ENCODE measurements around the gene KCNMA1.

KCNMA1 gene

DNA sequence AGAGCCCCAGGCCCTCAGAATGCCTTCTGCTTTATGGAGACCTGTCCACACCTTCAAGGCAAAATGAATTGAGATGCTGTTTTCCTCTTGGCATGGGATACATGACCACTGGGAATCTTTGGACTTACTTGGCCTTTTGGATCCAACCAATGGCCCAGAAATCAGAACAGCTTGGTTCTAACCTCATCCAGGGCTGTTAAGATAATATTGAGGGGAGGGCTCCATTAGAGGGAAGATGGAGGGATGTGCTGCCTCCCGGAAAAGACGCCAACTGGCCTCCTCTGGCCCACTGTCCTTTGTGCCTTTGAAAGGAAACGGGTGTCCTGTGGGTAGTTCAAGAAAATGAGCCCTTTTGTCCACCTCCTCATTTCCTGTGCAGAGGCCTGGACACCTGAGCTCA, 530.9 kb downstream of the KCNMA1 start:
- H3K4me3 ChIP-seq (ENCODE audit: low read length), result no peak overlapping the region
- H3K36me3 ChIP-seq (ENCODE audit: control insufficient read depth, insufficient read depth, low read length), result peaks cover 2% of the 10 kb centered on the region
- no peak overlapping the region for H3K27ac ChIP-seq (ENCODE audit: low read depth, low read length)
- no peak overlapping the region for H3K9ac ChIP-seq (ENCODE audit: low read length)
- peaks cover 16% of the 10 kb centered on the region for H3K4me1 ChIP-seq (ENCODE audit: control insufficient read depth, insufficient read depth, low read length)
- H3K27me3 ChIP-seq (ENCODE audit: control insufficient read depth, insufficient read depth, low read length), result no peaks in the 10 kb centered on the region

DNA sequence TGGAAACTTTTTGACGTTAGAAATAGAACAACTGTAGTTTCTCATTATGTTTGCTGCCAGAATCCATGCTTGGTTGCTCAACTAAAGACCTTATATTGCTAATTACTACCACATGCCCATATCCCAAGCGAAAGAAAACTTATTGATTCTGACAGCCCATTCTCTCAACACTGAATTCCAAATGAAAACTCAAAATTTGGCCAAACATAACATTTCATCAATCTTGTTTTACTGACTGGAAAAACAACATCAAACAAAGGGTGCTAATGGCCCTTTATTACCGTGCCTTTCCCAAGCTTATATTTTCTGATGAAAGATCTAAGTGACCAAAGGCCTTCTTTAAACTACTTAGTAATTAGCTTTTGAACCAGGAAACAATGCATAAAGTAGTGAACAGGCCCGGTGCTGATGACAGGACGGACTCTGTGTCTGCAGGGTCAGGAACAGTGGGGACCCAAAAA, 531.8 kb downstream of the KCNMA1 start:
- H3K27ac ChIP-seq (ENCODE audit: low read depth, low read length), result no peak overlapping the region

DNA sequence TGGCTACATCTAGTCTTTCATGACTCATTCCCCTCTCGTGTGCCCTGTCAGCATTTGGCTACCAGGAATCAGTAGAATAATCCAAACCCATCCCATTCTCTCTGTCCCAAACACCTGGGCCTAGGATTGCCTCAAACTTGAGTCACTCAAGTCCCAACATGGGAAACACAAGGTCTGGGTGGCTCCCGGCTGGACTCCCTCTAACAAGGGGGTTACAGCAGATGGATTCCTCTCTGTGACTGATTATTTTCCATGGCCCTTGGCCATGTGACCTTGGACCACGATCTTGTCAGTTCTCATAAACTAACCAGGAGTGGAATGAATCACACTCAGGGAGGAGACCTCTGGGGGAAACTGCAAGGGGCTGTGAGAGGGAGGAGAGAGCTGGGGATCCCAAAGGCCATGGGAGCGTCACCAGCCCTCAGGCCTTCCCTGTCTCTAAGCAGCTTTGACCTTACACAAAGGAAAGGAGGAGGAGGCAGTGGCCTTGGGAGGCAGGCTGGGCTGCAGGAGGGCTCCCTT, 533.1 kb downstream of the KCNMA1 start:
- Histone ChIP-seq H3K27ac (ENCODE audit: low read depth, low read length) (no peak overlapping the region), H3K4me1 (ENCODE audit: control insufficient read depth, insufficient read depth, low read length) (peaks cover 4% of the 10 kb centered on the region), H3K4me3 (ENCODE audit: low read length) (no peak overlapping the region), H3K36me3 (ENCODE audit: control insufficient read depth, insufficient read depth, low read length) (peaks cover 2% of the 10 kb centered on the region), H3K9ac (ENCODE audit: low read length) (no peak overlapping the region), H3K27me3 (ENCODE audit: control insufficient read depth, insufficient read depth, low read length) (no peaks in the 10 kb centered on the region)

More for the DNA sequence above, 531.8 kb downstream of the KCNMA1 start:
- Histone ChIP-seq H3K4me1 (ENCODE audit: control insufficient read depth, insufficient read depth, low read length) (peaks cover 7% of the 10 kb centered on the region), H3K9ac (ENCODE audit: low read length) (no peak overlapping the region), H3K27me3 (ENCODE audit: control insufficient read depth, insufficient read depth, low read length) (no peaks in the 10 kb centered on the region), H3K36me3 (ENCODE audit: control insufficient read depth, insufficient read depth, low read length) (peaks cover 2% of the 10 kb centered on the region), H3K4me3 (ENCODE audit: low read length) (no peak overlapping the region)

DNA sequence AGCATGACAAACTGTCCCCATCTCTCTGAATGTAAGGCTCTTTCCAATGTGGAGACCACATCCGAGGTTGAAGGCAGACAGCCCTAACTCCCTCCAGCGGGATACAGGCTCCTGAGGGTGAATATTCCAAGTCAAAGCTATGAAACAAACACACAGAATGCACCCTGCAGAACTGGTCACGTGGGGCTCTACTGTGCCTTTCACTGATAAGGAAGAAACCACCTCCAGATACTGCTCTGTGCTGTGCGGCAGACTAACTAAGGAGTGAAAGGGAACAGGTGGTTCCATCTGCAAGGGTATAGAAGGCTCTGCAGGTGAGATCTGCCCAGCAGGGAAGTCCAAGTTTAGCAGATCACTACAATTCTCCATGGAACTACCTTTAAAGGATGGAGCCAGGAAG, 534.4 kb downstream of the KCNMA1 start:
- Histone ChIP-seq H3K4me3 (ENCODE audit: low read length) (no peak overlapping the region), H3K4me1 (ENCODE audit: control insufficient read depth, insufficient read depth, low read length) (peaks cover 4% of the 10 kb centered on the region), H3K36me3 (ENCODE audit: control insufficient read depth, insufficient read depth, low read length) (peaks cover 2% of the 10 kb centered on the region), H3K27ac (ENCODE audit: low read depth, low read length) (no peak overlapping the region), H3K9ac (ENCODE audit: low read length) (no peak overlapping the region), H3K27me3 (ENCODE audit: control insufficient read depth, insufficient read depth, low read length) (no peaks in the 10 kb centered on the region)

DNA sequence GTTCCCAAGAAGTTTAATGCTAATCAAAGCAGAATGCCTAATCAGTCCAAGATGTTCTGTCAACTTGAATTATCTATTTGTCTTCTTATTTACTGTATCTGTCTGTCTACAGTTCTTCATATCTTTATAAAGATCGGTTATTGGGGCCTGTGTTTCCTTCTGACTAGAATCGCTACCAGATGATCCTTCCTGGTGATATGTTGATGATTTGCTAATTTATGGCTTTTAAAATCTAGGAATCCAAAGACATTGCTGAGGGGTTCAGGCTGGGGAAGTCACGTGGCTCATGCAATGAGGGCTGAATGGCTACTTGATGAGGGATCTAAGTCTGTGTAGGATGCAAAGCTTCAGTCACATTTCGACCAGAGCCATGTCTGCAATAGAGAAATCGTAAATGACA, 536.3 kb downstream of the KCNMA1 start:
- H3K27me3 ChIP-seq (ENCODE audit: control insufficient read depth, insufficient read depth, low read length), result no peaks in the 10 kb centered on the region
- peaks cover 4% of the 10 kb centered on the region for H3K4me1 ChIP-seq (ENCODE audit: control insufficient read depth, insufficient read depth, low read length)
- no peaks in the 10 kb centered on the region for H3K36me3 ChIP-seq (ENCODE audit: control insufficient read depth, insufficient read depth, low read length)
- no peak overlapping the region for H3K27ac ChIP-seq (ENCODE audit: low read depth, low read length)
- H3K9ac ChIP-seq (ENCODE audit: low read length), result no peak overlapping the region
- no peak overlapping the region for H3K4me3 ChIP-seq (ENCODE audit: low read length)

DNA sequence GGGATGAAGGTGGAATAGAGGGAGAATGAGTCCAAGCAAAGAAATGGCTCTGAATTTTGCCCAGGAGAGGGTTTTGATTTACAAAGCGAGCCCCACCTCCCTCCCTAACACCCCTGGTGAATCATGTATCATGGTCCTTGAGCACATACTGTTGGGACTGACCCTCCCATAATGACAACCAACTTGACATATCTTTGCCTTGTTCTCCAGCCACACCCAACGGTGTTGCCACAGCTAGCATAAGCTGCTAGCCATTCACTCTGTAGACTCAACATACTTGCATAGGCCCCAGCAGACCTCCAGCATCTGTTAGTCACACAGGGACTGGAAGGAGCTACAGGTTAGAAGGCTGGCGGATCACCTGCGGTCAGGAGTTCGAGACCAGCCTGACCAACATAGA, 538.5 kb downstream of the KCNMA1 start:
- no peaks in the 10 kb centered on the region for H3K36me3 ChIP-seq (ENCODE audit: control insufficient read depth, insufficient read depth, low read length)
- H3K9ac ChIP-seq (ENCODE audit: low read length), result no peak overlapping the region
- H3K4me1 ChIP-seq (ENCODE audit: control insufficient read depth, insufficient read depth, low read length), result peaks cover under 1% of the 10 kb centered on the region
- no peak overlapping the region for H3K27ac ChIP-seq (ENCODE audit: low read depth, low read length)
- H3K4me3 ChIP-seq (ENCODE audit: low read length), result no peak overlapping the region
- H3K27me3 ChIP-seq (ENCODE audit: control insufficient read depth, insufficient read depth, low read length), result peaks cover 2% of the 10 kb centered on the region

DNA sequence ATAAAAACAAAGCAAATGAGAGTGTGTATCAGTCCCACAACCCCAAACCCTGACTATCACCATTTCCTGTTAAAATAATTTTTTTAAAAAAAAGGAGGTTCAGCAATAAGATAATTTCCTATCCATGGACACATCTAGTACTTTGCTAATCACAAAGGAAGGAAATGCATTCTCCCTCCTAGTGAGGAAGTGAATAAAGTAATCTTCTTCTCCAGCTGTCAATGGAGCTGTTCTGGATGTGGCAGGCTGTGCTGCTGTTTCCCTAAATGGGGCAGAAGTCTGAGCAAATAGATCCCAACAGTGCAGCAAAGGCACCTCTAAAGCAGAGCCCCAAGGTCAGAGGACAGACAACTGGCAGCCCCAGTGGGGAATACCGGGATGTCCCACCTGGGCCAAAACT, 540.0 kb downstream of the KCNMA1 start:
- Histone ChIP-seq H3K4me3 (ENCODE audit: low read length) (no peak overlapping the region), H3K27me3 (ENCODE audit: control insufficient read depth, insufficient read depth, low read length) (peaks cover 2% of the 10 kb centered on the region), H3K4me1 (ENCODE audit: control insufficient read depth, insufficient read depth, low read length) (no peaks in the 10 kb centered on the region), H3K27ac (ENCODE audit: low read depth, low read length) (no peak overlapping the region), H3K9ac (ENCODE audit: low read length) (no peak overlapping the region), H3K36me3 (ENCODE audit: control insufficient read depth, insufficient read depth, low read length) (no peaks in the 10 kb centered on the region)

DNA sequence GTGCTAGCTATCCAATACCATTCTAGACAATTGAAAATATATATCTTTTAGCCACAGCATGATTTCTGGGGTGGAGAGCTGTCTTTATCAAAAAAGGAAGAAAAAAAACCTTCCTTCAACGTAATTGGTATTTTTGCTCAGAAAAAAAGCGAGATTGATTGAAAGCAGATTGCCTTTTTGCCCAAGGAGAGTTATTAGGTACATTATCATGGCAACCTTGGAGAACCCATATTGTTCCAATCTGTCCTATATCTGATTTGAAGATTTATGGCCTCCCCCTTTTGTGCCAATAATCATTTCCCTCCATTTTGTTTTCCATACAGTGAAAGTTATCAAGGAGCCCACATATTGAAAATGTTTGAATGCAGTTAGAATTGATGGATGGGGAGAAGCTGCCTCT, 544.5 kb downstream of the KCNMA1 start:
- Histone ChIP-seq H3K27ac (ENCODE audit: low read depth, low read length) (no peak overlapping the region), H3K27me3 (ENCODE audit: control insufficient read depth, insufficient read depth, low read length) (peaks cover 2% of the 10 kb centered on the region), H3K4me1 (ENCODE audit: control insufficient read depth, insufficient read depth, low read length) (no peaks in the 10 kb centered on the region), H3K9ac (ENCODE audit: low read length) (no peak overlapping the region), H3K36me3 (ENCODE audit: control insufficient read depth, insufficient read depth, low read length) (peaks cover 4% of the 10 kb centered on the region), H3K4me3 (ENCODE audit: low read length) (no peak overlapping the region)

DNA sequence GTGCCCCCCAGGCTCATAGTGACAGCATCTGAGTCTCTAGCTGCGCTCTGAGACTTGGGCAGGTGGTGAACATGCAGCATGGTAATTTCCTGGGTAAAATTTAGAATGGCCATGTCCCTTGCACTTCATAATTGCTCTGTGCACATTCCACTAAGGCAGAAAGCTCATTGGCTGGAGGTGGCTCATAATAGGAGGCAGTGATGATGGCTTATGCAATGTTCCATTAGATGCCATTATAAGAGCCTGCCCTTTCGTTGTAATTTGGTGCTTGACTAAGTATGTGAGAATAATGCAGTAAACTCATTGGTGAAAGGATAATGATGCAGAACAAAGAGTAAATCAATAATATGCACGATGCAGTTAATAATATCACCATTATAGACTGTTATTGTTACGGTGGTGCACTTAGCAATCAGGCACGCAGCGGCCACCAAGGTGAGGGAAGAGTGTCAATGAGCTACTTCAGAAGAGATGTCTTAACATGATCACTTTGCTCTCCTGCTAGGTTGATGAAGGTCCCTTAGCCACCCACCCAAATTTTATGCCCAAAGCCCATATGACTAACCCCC, 545.9 kb downstream of the KCNMA1 start:
- peaks cover 4% of the 10 kb centered on the region for H3K36me3 ChIP-seq (ENCODE audit: control insufficient read depth, insufficient read depth, low read length)

DNA sequence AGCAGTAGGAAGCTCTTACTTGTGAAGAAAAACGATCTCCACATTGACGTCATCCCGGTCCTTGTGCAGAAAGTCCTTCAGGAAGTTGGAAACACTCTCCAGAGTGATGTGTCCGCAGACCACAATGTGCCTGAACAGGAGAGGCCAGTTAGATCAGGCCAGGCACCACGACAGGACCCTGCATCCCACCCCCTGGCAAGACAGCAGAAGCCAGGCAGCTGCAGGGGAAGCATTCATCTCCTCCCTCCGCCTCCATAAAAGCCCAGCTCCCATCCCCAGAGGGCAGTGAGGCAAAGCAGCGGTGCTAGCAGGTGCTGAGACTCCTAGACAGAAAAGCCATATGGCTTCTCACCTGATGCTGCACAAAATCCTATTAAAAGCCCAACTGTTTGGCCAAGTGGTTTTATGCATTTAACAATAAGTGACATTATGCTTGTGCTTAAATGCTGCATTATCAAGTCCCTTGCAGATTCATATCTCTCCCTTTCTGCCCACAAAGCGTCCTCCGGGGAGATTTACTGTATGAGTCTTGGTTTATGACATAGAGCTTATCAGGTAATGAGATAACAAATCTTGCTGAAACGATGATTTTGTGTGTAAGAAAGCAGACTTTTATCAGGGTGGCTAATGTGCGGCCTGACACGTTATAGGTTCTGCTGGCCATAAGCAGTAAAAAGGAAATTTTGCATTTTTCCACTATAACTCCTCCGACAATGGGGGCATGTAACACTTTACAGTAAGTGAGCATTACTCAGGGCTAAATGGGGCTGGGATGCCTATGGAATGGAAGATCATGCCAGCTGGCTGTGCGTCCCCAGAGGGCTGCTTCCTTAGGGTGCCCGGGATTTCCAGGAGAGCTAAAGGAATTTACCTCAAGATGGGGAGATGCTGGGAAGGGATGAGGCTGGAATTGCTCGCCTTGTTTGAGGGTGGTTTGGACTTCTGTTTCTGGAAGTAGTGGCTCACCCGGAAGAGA, 546.9 kb downstream of the KCNMA1 start:
- H3K36me3 ChIP-seq (ENCODE audit: control insufficient read depth, insufficient read depth, low read length), result peaks cover 4% of the 10 kb centered on the region
- no peak overlapping the region for H3K4me3 ChIP-seq (ENCODE audit: low read length)
- no peaks in the 10 kb centered on the region for H3K4me1 ChIP-seq (ENCODE audit: control insufficient read depth, insufficient read depth, low read length)
- H3K27ac ChIP-seq (ENCODE audit: low read depth, low read length), result no peak overlapping the region
- peaks cover 2% of the 10 kb centered on the region for H3K27me3 ChIP-seq (ENCODE audit: control insufficient read depth, insufficient read depth, low read length)
- H3K9ac ChIP-seq (ENCODE audit: low read length), result no peak overlapping the region

More for the DNA sequence above, 545.9 kb downstream of the KCNMA1 start:
- Histone ChIP-seq H3K27me3 (ENCODE audit: control insufficient read depth, insufficient read depth, low read length) (peaks cover 2% of the 10 kb centered on the region), H3K4me3 (ENCODE audit: low read length) (no peak overlapping the region), H3K27ac (ENCODE audit: low read depth, low read length) (no peak overlapping the region), H3K4me1 (ENCODE audit: control insufficient read depth, insufficient read depth, low read length) (no peaks in the 10 kb centered on the region), H3K9ac (ENCODE audit: low read length) (no peak overlapping the region)

DNA sequence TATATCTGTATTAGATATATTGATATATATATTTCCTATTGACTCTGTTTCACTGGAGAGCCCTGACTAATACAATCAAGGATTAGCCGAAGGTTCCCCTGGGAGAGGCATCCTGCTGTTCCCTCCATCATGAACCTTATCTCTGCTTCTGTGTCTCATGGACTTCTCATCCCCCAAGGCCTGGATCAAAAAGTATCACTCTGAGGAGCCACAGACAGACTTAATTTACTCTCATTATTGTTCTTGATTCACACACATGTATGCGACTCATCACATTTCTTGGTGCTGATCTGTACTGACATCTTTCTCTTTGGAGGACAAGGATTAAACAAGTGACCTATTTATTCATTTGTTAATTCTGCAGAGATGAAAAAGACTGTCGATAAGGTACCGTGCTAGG, 550.2 kb downstream of the KCNMA1 start:
- Histone ChIP-seq H3K27me3 (ENCODE audit: control insufficient read depth, insufficient read depth, low read length) (no peaks in the 10 kb centered on the region), H3K4me1 (ENCODE audit: control insufficient read depth, insufficient read depth, low read length) (peaks cover 6% of the 10 kb centered on the region), H3K27ac (ENCODE audit: low read depth, low read length) (no peak overlapping the region), H3K4me3 (ENCODE audit: low read length) (no peak overlapping the region), H3K36me3 (ENCODE audit: control insufficient read depth, insufficient read depth, low read length) (peaks cover 4% of the 10 kb centered on the region), H3K9ac (ENCODE audit: low read length) (no peak overlapping the region)

DNA sequence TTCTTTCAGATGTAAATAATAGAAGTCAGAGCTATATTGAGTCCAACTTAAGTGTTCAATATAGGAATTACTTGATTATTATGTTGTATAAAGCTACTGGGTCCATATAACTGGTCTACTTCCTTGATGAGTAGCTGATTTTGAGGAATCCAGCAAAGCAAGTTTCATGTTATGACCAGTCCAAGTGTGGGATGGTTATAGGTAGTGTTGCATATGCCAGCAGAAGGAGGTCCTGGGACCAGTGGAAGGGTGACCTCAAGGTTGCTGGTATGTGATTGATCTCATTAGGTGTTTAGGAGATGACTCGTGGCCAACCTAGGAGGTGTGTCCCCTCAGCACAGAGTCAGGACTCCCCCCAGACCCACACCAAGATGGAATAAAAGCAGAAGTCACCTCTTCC, 551.5 kb downstream of the KCNMA1 start:
- no peak overlapping the region for H3K27ac ChIP-seq (ENCODE audit: low read depth, low read length)
- H3K36me3 ChIP-seq (ENCODE audit: control insufficient read depth, insufficient read depth, low read length), result peaks cover 4% of the 10 kb centered on the region

More for the DNA sequence above, 551.5 kb downstream of the KCNMA1 start:
- no peak overlapping the region for H3K4me3 ChIP-seq (ENCODE audit: low read length)
- H3K9ac ChIP-seq (ENCODE audit: low read length), result no peak overlapping the region
- peaks cover 11% of the 10 kb centered on the region for H3K4me1 ChIP-seq (ENCODE audit: control insufficient read depth, insufficient read depth, low read length)
- H3K27me3 ChIP-seq (ENCODE audit: control insufficient read depth, insufficient read depth, low read length), result no peaks in the 10 kb centered on the region

All from rectal smooth muscle tissue (tissue), 1 donor.